Epithelial cell of proximal tubule (primary cell): ENCODE results near the gene ABHD16A. TPM values are rescaled to one million over a fixed set of nuclear protein-coding genes. Genes with fewer than 3 reads are reported as not detected.

ENCODE experiments used
- DNase-seq: peaks from one replicate; pipeline ENCODE4 v3.0.0-alpha.2; 2011; ENCODE audit warnings: low read depth
- H3K4me3 ChIP-seq: 2 replicates; pipeline ENCODE4 v1.5.1; 2011; ENCODE audit warnings: low read depth, mild to moderate bottlenecking, low read length
- total RNA-seq: library from RNA; depleted of rRNA; stranded (reverse); fragments of >200 nt; gene quantifications from 2 replicates; pipeline ENCODE4 v1.2.3, GENCODE V29; 2015
- TF ChIP-seq, protein P1 (sequence below): conservative IDR thresholded peaks from 2 replicates; pipeline ENCODE4 v1.5.1; 2012; ENCODE audit warnings: low read depth, mild to moderate bottlenecking, low read length

The ABHD16A gene
- total RNA-seq, 1 donor from 2014 or later: 25.4 TPM

GRCh38 chr6:31687860-31688693, 15.0 kb downstream of the ABHD16A start:
- no peak for DNase-seq
- TF ChIP-seq, protein P1, sequence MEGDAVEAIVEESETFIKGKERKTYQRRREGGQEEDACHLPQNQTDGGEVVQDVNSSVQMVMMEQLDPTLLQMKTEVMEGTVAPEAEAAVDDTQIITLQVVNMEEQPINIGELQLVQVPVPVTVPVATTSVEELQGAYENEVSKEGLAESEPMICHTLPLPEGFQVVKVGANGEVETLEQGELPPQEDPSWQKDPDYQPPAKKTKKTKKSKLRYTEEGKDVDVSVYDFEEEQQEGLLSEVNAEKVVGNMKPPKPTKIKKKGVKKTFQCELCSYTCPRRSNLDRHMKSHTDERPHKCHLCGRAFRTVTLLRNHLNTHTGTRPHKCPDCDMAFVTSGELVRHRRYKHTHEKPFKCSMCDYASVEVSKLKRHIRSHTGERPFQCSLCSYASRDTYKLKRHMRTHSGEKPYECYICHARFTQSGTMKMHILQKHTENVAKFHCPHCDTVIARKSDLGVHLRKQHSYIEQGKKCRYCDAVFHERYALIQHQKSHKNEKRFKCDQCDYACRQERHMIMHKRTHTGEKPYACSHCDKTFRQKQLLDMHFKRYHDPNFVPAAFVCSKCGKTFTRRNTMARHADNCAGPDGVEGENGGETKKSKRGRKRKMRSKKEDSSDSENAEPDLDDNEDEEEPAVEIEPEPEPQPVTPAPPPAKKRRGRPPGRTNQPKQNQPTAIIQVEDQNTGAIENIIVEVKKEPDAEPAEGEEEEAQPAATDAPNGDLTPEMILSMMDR: no peak
- no peak overlapping the region for H3K4me3 ChIP-seq

DNA sequence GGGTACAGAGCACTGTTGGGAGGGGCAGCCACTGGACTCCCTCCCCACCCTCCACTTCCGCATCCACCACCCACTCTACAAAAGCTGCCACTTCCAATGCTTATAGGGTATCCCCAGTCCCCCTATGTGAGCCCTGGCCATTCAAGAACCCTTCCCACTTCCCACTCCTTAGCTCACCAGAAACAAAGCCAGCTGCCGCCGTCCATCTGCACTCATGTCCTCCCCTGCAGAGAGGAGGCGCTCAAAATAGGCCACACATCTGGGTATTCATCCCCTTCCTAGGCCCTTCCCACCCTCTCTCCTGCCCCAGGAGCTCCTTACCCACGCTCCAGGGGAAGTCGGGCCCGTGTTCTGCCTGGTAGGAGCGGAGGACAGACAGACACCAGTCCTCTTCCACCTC, 15.8 kb downstream of the ABHD16A start:
- no peak for DNase-seq
- no peak overlapping the region for H3K4me3 ChIP-seq
- TF ChIP-seq, protein P1: no peak

DNA sequence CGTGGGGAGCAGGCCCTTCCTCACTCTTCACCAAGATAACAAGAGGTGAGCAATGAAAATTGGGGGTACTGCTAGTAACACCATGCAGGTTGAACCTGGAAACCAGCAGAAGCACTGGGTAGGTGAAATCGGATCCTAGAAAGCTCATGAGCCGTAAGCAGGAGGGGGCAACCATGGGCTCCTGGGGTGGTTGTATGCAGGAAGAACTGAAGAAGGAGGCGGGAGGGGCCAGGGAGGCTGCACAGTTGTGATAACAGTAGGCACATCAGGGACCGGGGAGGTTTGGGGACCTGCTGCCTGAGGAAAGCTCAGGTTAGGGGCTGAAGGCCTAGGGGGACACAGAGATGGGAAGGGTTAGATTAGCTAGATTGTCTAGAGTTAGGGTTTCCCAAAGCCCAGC, 16.6 kb downstream of the ABHD16A start:
- no peak for DNase-seq
- no peak overlapping the region for H3K4me3 ChIP-seq
- TF ChIP-seq, protein P1: no peak

- no peak overlapping the region for H3K4me3 ChIP-seq
- TF ChIP-seq, protein P1: no peak
- DNase-seq: no peak
These were observed 19.5 kb downstream of the ABHD16A start for GRCh38 chr6:31683591-31683990.

DNA sequence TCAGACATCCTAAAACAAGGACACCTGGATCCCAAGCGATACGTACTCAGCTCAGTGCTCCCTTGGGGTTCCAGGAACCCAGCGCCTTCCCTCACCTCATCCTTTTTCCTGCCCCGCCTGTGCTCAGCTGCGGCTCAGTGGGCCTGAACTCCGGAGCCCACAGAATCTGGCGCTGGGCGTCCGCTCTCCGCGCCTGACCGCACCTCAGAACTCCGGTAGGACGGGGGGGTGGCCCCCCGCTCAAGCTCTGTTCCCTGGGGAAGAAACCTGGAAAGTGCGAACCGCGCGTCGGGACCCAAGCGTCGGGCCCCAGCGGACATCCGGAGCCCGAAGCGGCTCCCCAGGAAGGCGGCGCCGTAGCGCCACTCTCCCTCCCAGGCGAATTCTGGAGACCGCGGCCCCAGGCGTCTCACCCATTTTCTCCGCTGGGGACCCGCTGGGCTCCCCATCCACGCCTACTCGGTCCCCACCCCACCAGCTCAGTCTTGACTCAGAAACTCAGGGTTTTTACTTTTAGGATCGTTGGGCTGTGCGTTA, 21.9 kb downstream of the ABHD16A start:
- TF ChIP-seq, protein P1: no peak
- peak overlapping the region; percentile 54 for H3K4me3 ChIP-seq
- no peak for DNase-seq

- peak; percentile 66 for DNase-seq
- H3K4me3 ChIP-seq: peak within 1 kb of the TSS; percentile 54
These were observed 22.6 kb downstream of the ABHD16A start, which contains the start of gene LY6G5C for GRCh38 chr6:31680226-31681134. Gene LY6G5C (minus strand): TSS chr6:31681067. CDS start chr6:31680373, 694 bp downstream.

More at GRCh38 chr6:31680226-31681134, 22.6 kb downstream of the ABHD16A start, which contains the start of gene LY6G5C:
- TF ChIP-seq, protein P1: peak; percentile 59
